Uterus (tissue), 4 donors: ENCODE measurements around the gene ANO8. TPM values are rescaled to one million over a fixed set of nuclear protein-coding genes. Genes with fewer than 3 reads are reported as not detected.

ENCODE experiments used
- DNase-seq, 2 donors: peaks; one replicate each; pipeline ENCODE4 v3.0.0-alpha.2; 2019 to 2020
- H3K27ac ChIP-seq, 2 donors: fragments of 200-600 bp; sonication (generic); 1 replicate in 1 of 2; 2 replicates in 1 of 2; pipeline ENCODE4 v1.5.1; 2016 to 2018
- H3K27me3 ChIP-seq, 2 donors: fragments of 200-600 bp; sonication (generic); one replicate each; pipeline ENCODE4 v1.5.1; 2018 to 2019; ENCODE audit warnings: control low read depth in 1 of 2
- H3K36me3 ChIP-seq, 2 donors: fragments of 200-600 bp; sonication (generic); one replicate each; pipeline ENCODE4 v1.5.1; 2019; ENCODE audit warnings: control low read depth in 1 of 2
- H3K4me1 ChIP-seq, 2 donors: fragments of 200-600 bp; sonication (generic); one replicate each; pipeline ENCODE4 v1.5.1; 2018 to 2019; ENCODE audit warnings: control low read depth in 1 of 2
- H3K4me3 ChIP-seq, 2 donors: fragments of 200-600 bp; sonication (generic); 1 replicate in 1 of 2; 2 replicates in 1 of 2; pipeline ENCODE4 v1.5.1; 2018 to 2019; ENCODE audit warnings: mild to moderate bottlenecking in 1 of 2
- H3K9me3 ChIP-seq, 2 donors: fragments of 200-600 bp; sonication (generic); one replicate each; pipeline ENCODE4 v1.5.1; 2019; ENCODE audit warnings: control low read depth in 1 of 2
- CTCF ChIP-seq, 4 experiments: fragments of 200-600 bp in 2 of 4; fragments of 450-650 bp in 2 of 4; sonication (generic) in 2 of 4; IDR thresholded peaks; one replicate each; pipeline ENCODE4 v1.5.1; 2016 to 2019; ENCODE audit warnings: antibody characterized with exemption in 4 of 4, mild to moderate bottlenecking in 2 of 4, moderate library complexity in 1 of 4
- POLR2A ChIP-seq, 2 donors: fragments of 450-650 bp; IDR thresholded peaks; one replicate each; pipeline ENCODE4 v1.6.1; 2016; ENCODE audit warnings: antibody characterized with exemption in 2 of 2, mild to moderate bottlenecking in 1 of 2, moderate library complexity in 1 of 2
- intact Hi-C: fragments of 100-400 bp; cut with DNase I; formaldehyde crosslinking; loops from one replicate; pipeline ENCODE4 v1.15.1; 2023; ENCODE audit warnings: low total_unique reads
- total RNA-seq, 4 donors: library from RNA; depleted of rRNA in 3 of 4; stranded (reverse); fragments of >200 nt in 3 of 4; gene quantifications; one replicate each; pipeline versions ENCODE4 v1.1.0 to v1.2.4, GENCODE V29; 2014 to 2023
- donor health status: DM: yes; HTN: yes; CAD: no.

ANO8 gene
- total RNA-seq, 4 donors from 2014 or later: 0.51 to 12.6 (median 7.6) TPM

- Histone ChIP-seq H3K9me3 (no peaks in the 10 kb centered on the region), H3K4me1 (peaks cover 0 to 19% of the 10 kb centered on the region in 2 donors), H3K27ac (peak overlapping the region; percentile 66 to 68), H3K27me3 (no peaks in the 10 kb centered on the region), H3K36me3 (no peaks in the 10 kb centered on the region), H3K4me3 (peak overlapping the region; percentile 83 to 93)
- no peak for DNase-seq
- intact Hi-C loops: no loop called here
- no peak for TF ChIP-seq CTCF (IDR thresholded peaks at IDR 0.05)
- TF ChIP-seq POLR2A (IDR thresholded peaks at IDR 0.05): no peak
Measured at GRCh38 chr19:17309965-17310461, 24.6 kb downstream of the ANO8 start.

- intact Hi-C loops: no loop called here
- Histone ChIP-seq H3K27ac (peak within 1 kb of the TSS; percentile 66 to 68), H3K27me3 (no peaks in the 10 kb centered on the region), H3K9me3 (no peaks in the 10 kb centered on the region), H3K4me3 (peak within 1 kb of the TSS; percentile 83 to 93), H3K36me3 (no peaks in the 10 kb centered on the region), H3K4me1 (peaks cover 0 to 21% of the 10 kb centered on the region in 2 donors)
- peak in 2 of 4 experiments; percentile 12 to 23 for TF ChIP-seq CTCF (IDR thresholded peaks at IDR 0.05)
- TF ChIP-seq POLR2A (IDR thresholded peaks at IDR 0.05): peak; percentile 11 to 60
- DNase-seq: peak; percentile 99 to 100
Measured at GRCh38 chr19:17309198-17309964, 25.3 kb downstream of the ANO8 start, which contains the start of gene DDA1. Gene DDA1 (plus strand): TSS chr19:17309563. CDS start chr19:17309655, 92 bp downstream.

- no peaks in the 10 kb centered on the region for H3K27me3 ChIP-seq
- intact Hi-C loops: no loop called here
- peaks cover 0 to 21% of the 10 kb centered on the region in 2 donors for H3K4me1 ChIP-seq
- no peaks in the 10 kb centered on the region for H3K9me3 ChIP-seq
- no peaks in the 10 kb centered on the region for H3K36me3 ChIP-seq
- H3K27ac ChIP-seq: no peak overlapping the region
- no peak for TF ChIP-seq POLR2A (IDR thresholded peaks at IDR 0.05)
- no peak for TF ChIP-seq CTCF (IDR thresholded peaks at IDR 0.05)
- no peak for DNase-seq
- H3K4me3 ChIP-seq: no peak overlapping the region
Measured at GRCh38 chr19:17307876-17308377, 26.7 kb downstream of the ANO8 start.

GRCh38 chr19:17306285-17306714, 28.4 kb downstream of the ANO8 start:
- DNase-seq: no peak
- intact Hi-C loops: no loop called here
- Histone ChIP-seq H3K4me1 (peaks cover 0 to 28% of the 10 kb centered on the region in 2 donors), H3K4me3 (peak overlapping the region; percentile 53 to 77), H3K36me3 (no peaks in the 10 kb centered on the region), H3K27me3 (no peaks in the 10 kb centered on the region), H3K9me3 (no peaks in the 10 kb centered on the region), H3K27ac (peak overlapping the region; percentile 75 to 89)
- TF ChIP-seq CTCF (IDR thresholded peaks at IDR 0.05) (no peak), POLR2A (IDR thresholded peaks at IDR 0.05) (no peak)
